Neuronal stem cell (in vitro differentiated cells): ENCODE measurements around the gene MSMP.
A peak's percentile ranks its signal among the peaks of the same experiment; 100 is the strongest.

Experiments
- DNase-seq: peaks from one replicate; pipeline ENCODE4 v3.0.0-alpha.2; 2013; ENCODE audit warnings: low spot score
- H2AFZ ChIP-seq: one replicate; pipeline ENCODE4 v1.6.1; 2013; ENCODE audit warnings: mild to moderate bottlenecking, low read length, inconsistent platforms
- H2AK5ac ChIP-seq: 2 replicates; pipeline ENCODE4 v1.6.1; 2013; ENCODE audit warnings: low read depth, mild to moderate bottlenecking, inconsistent platforms, low read length, moderate library complexity, mixed read lengths
- H2BK120ac ChIP-seq: 2 replicates; pipeline ENCODE4 v1.6.1; 2013; ENCODE audit warnings: low read depth, mild to moderate bottlenecking, inconsistent platforms, low read length, moderate library complexity, mixed read lengths
- H2BK12ac ChIP-seq: one replicate; pipeline ENCODE4 v1.6.1; 2013; ENCODE audit warnings: low read length, inconsistent platforms
- H2BK15ac ChIP-seq: 2 replicates; pipeline ENCODE4 v1.6.1; 2013; ENCODE audit warnings: mild to moderate bottlenecking, low read length, inconsistent platforms, mixed read lengths
- H2BK5ac ChIP-seq: one replicate; pipeline ENCODE4 v1.6.1; 2013; ENCODE audit warnings: inconsistent platforms, mild to moderate bottlenecking, low read length, moderate library complexity
- H3K14ac ChIP-seq: one replicate; pipeline ENCODE4 v1.6.1; 2013; ENCODE audit warnings: low read length, inconsistent platforms
- H3K18ac ChIP-seq: 2 replicates; pipeline ENCODE4 v1.6.1; 2013; ENCODE audit warnings: low read length, inconsistent platforms
- H3K23ac ChIP-seq: 2 replicates; pipeline ENCODE4 v1.6.1; 2013; ENCODE audit warnings: low read depth, mild to moderate bottlenecking, mixed read lengths, low read length, inconsistent platforms; ENCODE audit not compliant: poor library complexity
- H3K27ac ChIP-seq: replicated peaks from 3 replicates; pipeline ENCODE4 v1.5.1; 2013; ENCODE audit warnings: low read length, inconsistent platforms
- H3K27me3 ChIP-seq, 3 experiments: 2 replicates each; pipeline ENCODE4 v1.6.1; 2013; ENCODE audit warnings: low read length in 3 of 3, mild to moderate bottlenecking in 2 of 3, inconsistent platforms in 1 of 3, low read depth in 1 of 3, mixed read lengths in 1 of 3, moderate library complexity in 1 of 3; ENCODE audit not compliant: control insufficient read depth in 3 of 3, insufficient read depth in 3 of 3
- H3K36me3 ChIP-seq, 2 donors: replicated peaks in 1 of 2; 2 replicates each; pipeline ENCODE4 v1.6.1; 2013; ENCODE audit warnings: low read length in 2 of 2; ENCODE audit not compliant: control insufficient read depth in 2 of 2, insufficient read depth in 2 of 2
- H3K4ac ChIP-seq: 2 replicates; pipeline ENCODE4 v1.6.1; 2013; ENCODE audit warnings: inconsistent platforms, mild to moderate bottlenecking, low read length, moderate library complexity
- H3K4me1 ChIP-seq, 2 donors: 1 replicate in 1 of 2; 2 replicates in 1 of 2; pipeline ENCODE4 v1.6.1; 2013; ENCODE audit warnings: low read length in 2 of 2, low read depth in 1 of 2; ENCODE audit not compliant: control insufficient read depth in 2 of 2, insufficient read depth in 1 of 2
- H3K4me2 ChIP-seq: one replicate; pipeline ENCODE4 v1.6.1; 2013; ENCODE audit warnings: mild to moderate bottlenecking, low read length, inconsistent platforms; ENCODE audit not compliant: insufficient read depth, poor library complexity, severe bottlenecking
- H3K4me3 ChIP-seq, 2 donors: 2 replicates each; pipeline ENCODE4 v1.5.1; 2013; ENCODE audit warnings: low read length in 2 of 2, mild to moderate bottlenecking in 2 of 2, inconsistent platforms in 1 of 2, moderate library complexity in 1 of 2
- H3K79me1 ChIP-seq: one replicate; pipeline ENCODE4 v1.6.1; 2013; ENCODE audit warnings: low read depth, mild to moderate bottlenecking, inconsistent platforms, low read length, moderate library complexity
- H3K9ac ChIP-seq: one replicate; pipeline ENCODE4 v1.6.1; 2013; ENCODE audit warnings: mild to moderate bottlenecking, low read depth, low read length, inconsistent platforms; ENCODE audit not compliant: poor library complexity
- H3K9me3 ChIP-seq, 2 donors: replicated peaks in 1 of 2; 2 replicates each; pipeline versions ENCODE3 to v1.6.1; 2013; ENCODE audit warnings: low read length in 2 of 2, mild to moderate bottlenecking in 2 of 2, inconsistent platforms in 1 of 2, low read depth in 1 of 2, mixed read lengths in 1 of 2, moderate library complexity in 1 of 2; ENCODE audit not compliant: control insufficient read depth in 2 of 2, insufficient read depth in 1 of 2
- H4K8ac ChIP-seq: one replicate; pipeline ENCODE4 v1.6.1; 2013; ENCODE audit warnings: low read depth, mild to moderate bottlenecking, inconsistent platforms, low read length, moderate library complexity
- H4K91ac ChIP-seq: one replicate; pipeline ENCODE4 v1.6.1; 2013; ENCODE audit warnings: low read length, low read depth, mild to moderate bottlenecking, inconsistent platforms; ENCODE audit not compliant: poor library complexity
- WGBS, 2 donors: extraction: QIAGEN DNeasy Blood & Tissue Kit; methylation state at CpG; one replicate each; pipeline ENCODE4 v1.1.7; 2013; ENCODE audit warnings: missing lambda C conversion rate in 2 of 2, mixed read lengths in 1 of 2; ENCODE audit not compliant: insufficient read length in 2 of 2, insufficient replicate concordance in 1 of 2; ENCODE audit errors: extremely low coverage in 2 of 2; 5-methylcytosine and 5-hydroxymethylcytosine counted together

The MSMP gene

GRCh38 chr9:35766997-35767396, 12.9 kb upstream of the MSMP start:
- Histone ChIP-seq H2BK12ac (no peak overlapping the region), H4K8ac (no peak overlapping the region), H3K4me2 (no peak overlapping the region), H3K9ac (no peak overlapping the region), H2AFZ (no peak overlapping the region), H3K4ac (no peak overlapping the region), H3K23ac (no peak overlapping the region), H3K36me3 (peaks cover 0 to under 1% of the 10 kb centered on the region in 2 donors), H4K91ac (no peak overlapping the region), H3K79me1 (peaks cover 3% of the 10 kb centered on the region), H3K18ac (no peak overlapping the region), H3K9me3 (no peaks in the 10 kb centered on the region), H2AK5ac (no peak overlapping the region), H3K27ac (no peak overlapping the region), H3K4me3 (no peak overlapping the region), H2BK120ac (no peak overlapping the region), H3K14ac (no peak overlapping the region), H3K4me1 (peaks cover 0 to 2% of the 10 kb centered on the region in 2 donors), H2BK15ac (no peak overlapping the region), H3K27me3 (peaks cover 0 to 8% (median 0%) of the 10 kb centered on the region in 3 experiments), H2BK5ac (no peak overlapping the region)
- DNase-seq: no peak
- WGBS, 2 donors: no CpG with 5 or more reads among the region's 2 CpGs

GRCh38 chr9:35763803-35764202, 9.7 kb upstream of the MSMP start:
- no peak overlapping the region for H3K18ac ChIP-seq
- no peak overlapping the region for H3K4ac ChIP-seq
- no peak overlapping the region for H3K23ac ChIP-seq
- no peak overlapping the region for H3K4me2 ChIP-seq
- no peak overlapping the region for H3K14ac ChIP-seq
- H3K27me3 ChIP-seq: no peaks in the 10 kb centered on the region
- no peak overlapping the region for H2AK5ac ChIP-seq
- H2AFZ ChIP-seq: no peak overlapping the region
- no peak overlapping the region for H4K8ac ChIP-seq
- H3K27ac ChIP-seq: no peak overlapping the region
- no CpG with 5 or more reads among the region's 1 CpG for WGBS, 2 donors
- H3K4me1 ChIP-seq: peaks cover 3 to 4% of the 10 kb centered on the region in 2 donors
- H3K9ac ChIP-seq: no peak overlapping the region
- no peak overlapping the region for H4K91ac ChIP-seq
- H3K9me3 ChIP-seq: no peaks in the 10 kb centered on the region
- DNase-seq: no peak
- no peak overlapping the region for H2BK15ac ChIP-seq
- no peak overlapping the region for H2BK12ac ChIP-seq
- H2BK120ac ChIP-seq: no peak overlapping the region
- H3K36me3 ChIP-seq: no peaks in the 10 kb centered on the region
- no peak overlapping the region for H2BK5ac ChIP-seq
- H3K79me1 ChIP-seq: peaks cover 2% of the 10 kb centered on the region
- no peak overlapping the region for H3K4me3 ChIP-seq

- H3K14ac ChIP-seq: no peak overlapping the region
- no peak overlapping the region for H3K18ac ChIP-seq
- no peak for DNase-seq
- H3K9ac ChIP-seq: no peak overlapping the region
- H2BK120ac ChIP-seq: no peak overlapping the region
- peaks cover 3 to 5% of the 10 kb centered on the region in 2 donors for H3K4me1 ChIP-seq
- H2AFZ ChIP-seq: no peak overlapping the region
- no peak overlapping the region for H4K8ac ChIP-seq
- H3K9me3 ChIP-seq: no peaks in the 10 kb centered on the region
- no peak overlapping the region for H2AK5ac ChIP-seq
- no peak overlapping the region for H2BK5ac ChIP-seq
- no peak overlapping the region for H3K4me3 ChIP-seq
- H2BK12ac ChIP-seq: no peak overlapping the region
- H2BK15ac ChIP-seq: no peak overlapping the region
- no CpG with 5 or more reads among the region's 2 CpGs for WGBS, 2 donors
- no peak overlapping the region for H3K4me2 ChIP-seq
- H3K79me1 ChIP-seq: peaks cover 2% of the 10 kb centered on the region
- no peaks in the 10 kb centered on the region for H3K36me3 ChIP-seq
- H3K27me3 ChIP-seq: no peaks in the 10 kb centered on the region
- H3K23ac ChIP-seq: no peak overlapping the region
- H3K27ac ChIP-seq: no peak overlapping the region
- no peak overlapping the region for H3K4ac ChIP-seq
- H4K91ac ChIP-seq: no peak overlapping the region
Measured at GRCh38 chr9:35763181-35763580, 9.1 kb upstream of the MSMP start.

GRCh38 chr9:35760651-35761050, 6.6 kb upstream of the MSMP start:
- DNase-seq: no peak

More at GRCh38 chr9:35760651-35761050, 6.6 kb upstream of the MSMP start:
- Histone ChIP-seq H3K4me3 (no peak overlapping the region), H2AK5ac (no peak overlapping the region), H3K4ac (no peak overlapping the region), H3K79me1 (peaks cover 2% of the 10 kb centered on the region), H3K36me3 (peaks cover 0 to 11% of the 10 kb centered on the region in 2 donors), H4K8ac (no peak overlapping the region), H4K91ac (no peak overlapping the region), H3K9ac (no peak overlapping the region), H2BK120ac (no peak overlapping the region), H3K27ac (peak overlapping the region; percentile 8), H3K27me3 (no peaks in the 10 kb centered on the region), H3K4me2 (no peak overlapping the region), H2BK5ac (no peak overlapping the region), H3K23ac (no peak overlapping the region), H3K14ac (no peak overlapping the region), H3K4me1 (peaks cover 3 to 5% of the 10 kb centered on the region in 2 donors), H2BK12ac (no peak overlapping the region), H2BK15ac (no peak overlapping the region), H3K18ac (no peak overlapping the region), H2AFZ (no peak overlapping the region), H3K9me3 (no peaks in the 10 kb centered on the region)
- WGBS, 2 donors: no CpG with 5 or more reads among the region's 2 CpGs
